Measurements from ENCODE around the gene RHNO1. TPM values are rescaled to one million over a fixed set of nuclear protein-coding genes. Genes with fewer than 3 reads are reported as not detected.

Gene RHNO1
- total and polyA plus RNA-seq, 2 of the 4 experiments (the other 2 are of a cell fraction) = 26.1 to 30.6 TPM

GRCh38 chr12:2900642-2901041, 23.6 kb downstream of the RHNO1 start:
- WGBS, 2 experiments (ENCODE audit: extremely low coverage in 2 of 2, insufficient read length in 1 of 2) = 93% methylated on average over 5 of the region's 8 CpGs; no CpG with 5 or more reads in 1 of the 2 experiments
- in situ Hi-C loops (cut with MboI; ENCODE audit: low sequenced_read_pairs) = no loop called here

More at GRCh38 chr12:2900642-2901041, 23.6 kb downstream of the RHNO1 start:
- Histone ChIP-seq H3K36me3 (ENCODE audit: control insufficient read depth, insufficient read depth, low read length) (peaks cover 2% of the 10 kb centered on the region), H2BK20ac (ENCODE audit: low read depth, low read length) (no peak overlapping the region), H4K91ac (ENCODE audit: insufficient read depth, low read depth, low read length) (no peak overlapping the region), H4K5ac (ENCODE audit: low read depth, low read length) (no peak overlapping the region), H2AK9ac (replicated peaks; ENCODE audit: low read depth, low read length, poor library complexity) (no peak overlapping the region), H3K4me3 (ENCODE audit: insufficient read depth, low read depth, low read length) (no peak overlapping the region), H2BK120ac (ENCODE audit: low read depth, low read length) (no peak overlapping the region), H2AK5ac (ENCODE audit: low read depth, low read length) (no peak overlapping the region), H3K27me3 (ENCODE audit: control insufficient read depth, insufficient read depth, low read length) (no peaks in the 10 kb centered on the region), H4K8ac (ENCODE audit: low read depth in 2 of 2, low read length in 2 of 2) (no peak overlapping the region), H3K9me1 (ENCODE audit: insufficient read depth, low read length) (peaks cover 10% of the 10 kb centered on the region), H2AFZ (replicated peaks; ENCODE audit: low read length, poor library complexity) (no peak overlapping the region), H3K4me1 (ENCODE audit: control insufficient read depth, insufficient read depth, low read length) (no peaks in the 10 kb centered on the region), H3K79me1 (ENCODE audit: low read depth in 1 of 2, low read length in 2 of 2) (peaks cover 12 to 65% of the 10 kb centered on the region in 2 experiments), H3K18ac (ENCODE audit: low read depth, low read length) (no peak overlapping the region), H2BK15ac (ENCODE audit: low read depth, low read length) (no peak overlapping the region), H3K14ac (replicated peaks; ENCODE audit: low read depth, low read length) (no peak overlapping the region), H2BK5ac (ENCODE audit: low read depth, low read length, poor library complexity, severe bottlenecking) (no peak overlapping the region), H3K9ac (ENCODE audit: low read depth, low read length) (no peak overlapping the region), H3K56ac (ENCODE audit: extremely low read depth, insufficient read depth, low read length) (no peak overlapping the region), H3K23ac (ENCODE audit: low read depth, low read length) (no peak overlapping the region), H3K27ac (ENCODE audit: insufficient read depth, low read length) (no peak overlapping the region), H3K9me3 (ENCODE audit: control insufficient read depth, insufficient read depth, low read length) (no peaks in the 10 kb centered on the region), H4K20me1 (ENCODE audit: insufficient read depth, low read length) (peaks cover 44% of the 10 kb centered on the region), H3K4me2 (ENCODE audit: low read depth, low read length) (no peak overlapping the region), H3K4ac (ENCODE audit: low read depth, low read length) (no peak overlapping the region)
- no TSS peak for BruUV-seq (replicated peaks)
- ChIA-PET CTCF (interaction anchor here (0.6 kb wide), 2 partner anchors 223 to 705 kb away, joined by 3 to 5 read pairs; no protein-coding TSS in a partner anchor), POLR2A (ENCODE audit: unreplicated experiment) (no interaction called here)
- intact Hi-C loops (cut with micrococcal nuclease) = no loop called here
- dilution Hi-C loops (cut with HindIII; ENCODE audit: low sequenced_read_pairs, unreplicated experiment) = no loop called here
- TF ChIP-seq POLR2A (IDR thresholded peaks at IDR 0.05; ENCODE audit: low read depth, low read length) (no peak), CTCF (conservative IDR thresholded peaks at IDR 0.05; ENCODE audit: low read depth, low read length) (no peak), ELK1 (IDR thresholded peaks at IDR 0.05; ENCODE audit: borderline replicate concordance, low read depth, low read length) (no peak), MAFK (IDR thresholded peaks at IDR 0.05; ENCODE audit: low read depth, low read length) (no peak), NFE2L2 (IDR thresholded peaks at IDR 0.05; ENCODE audit: low read depth, low read length) (no peak), CEBPB (IDR thresholded peaks at IDR 0.05; ENCODE audit: low read depth, low read length) (no peak), CHD1 (IDR thresholded peaks at IDR 0.05; ENCODE audit: low read depth, low read length) (no peak), BHLHE40 (IDR thresholded peaks at IDR 0.05; ENCODE audit: low read depth, low read length) (no peak)
- ATAC-seq (ENCODE audit: low read depth) = no peak
- no peak for DNase-seq

All from IMR-90 (cell line).